GM21367 (cell line): ENCODE results near the gene KHDC3L.
"Not testable (repeated sequence)": the region's sequence is repeated elsewhere in the genome, so short reads cannot be mapped to it uniquely, and the experiment has no call there.

Experiments
- ATAC-seq: cut with Tn5 transposase; IDR thresholded peaks from one replicate; pipeline ENCODE4 v1.9.1; 2021; ENCODE audit not compliant: unreplicated experiment

KHDC3L gene

DNA sequence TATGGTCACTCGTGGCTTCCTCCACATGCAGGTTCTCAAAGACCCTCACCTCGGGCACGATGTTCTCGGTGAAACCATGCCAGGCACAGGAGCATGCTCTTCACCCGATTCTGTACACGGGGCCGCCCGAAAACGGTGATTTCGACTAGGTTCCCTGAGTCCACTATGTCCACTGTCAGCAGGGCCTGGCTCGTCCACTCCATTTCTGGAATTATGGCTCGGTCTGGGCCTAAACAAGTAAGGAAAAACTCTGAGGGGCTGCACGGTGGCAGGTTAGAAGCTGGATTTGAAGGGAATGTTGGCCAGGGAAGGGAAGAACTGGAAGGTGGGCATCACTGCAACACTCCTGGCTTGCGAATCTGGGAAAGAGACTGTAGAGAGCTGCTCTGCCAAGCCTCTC is 6.7 kb downstream of the KHDC3L start:
- ATAC-seq: no peak

DNA sequence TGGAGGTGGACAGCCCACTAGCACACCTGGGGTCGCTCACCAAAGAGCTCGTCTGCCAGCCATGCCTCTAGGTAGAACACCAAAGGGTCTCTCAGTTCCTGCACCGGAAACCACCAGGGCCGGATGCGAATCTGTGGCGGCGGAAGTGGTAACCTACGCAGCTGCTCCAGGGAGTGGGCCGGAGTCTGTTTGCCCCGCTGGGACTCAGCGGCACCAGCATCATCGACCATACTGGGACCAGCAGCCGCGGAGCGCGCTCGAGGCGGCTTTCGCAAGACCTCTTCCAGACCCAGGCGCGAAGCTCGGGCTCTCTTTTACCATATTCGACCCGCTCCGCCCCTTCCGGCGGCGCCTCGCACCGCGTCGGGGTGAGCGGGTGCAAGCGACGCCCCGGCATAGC is 7.1 kb downstream of the KHDC3L start, which contains the start of gene OOEP:
Gene OOEP (minus strand): TSS at position 335 of the 400 bp plus-strand sequence. CDS start 105 bp downstream, at position 230.
- ATAC-seq: no peak

DNA sequence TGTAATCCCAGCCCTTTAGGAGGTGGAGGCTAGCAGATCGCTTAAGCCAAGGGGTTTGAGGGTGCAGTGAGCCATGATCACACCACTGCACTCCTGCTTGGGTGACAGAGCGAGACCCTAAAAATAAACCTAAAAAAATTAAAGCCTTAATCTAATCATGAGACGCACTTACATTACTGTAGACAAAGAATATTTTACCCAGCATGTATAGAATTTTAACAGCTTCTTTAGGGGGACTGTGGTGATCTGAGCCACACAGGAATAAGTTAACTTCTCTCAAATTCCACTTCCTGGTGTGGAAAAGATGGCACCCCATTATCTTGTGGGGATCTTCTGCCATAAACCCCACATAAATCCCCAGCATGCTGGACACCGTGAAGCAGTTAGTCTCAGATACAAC is 9.5 kb downstream of the KHDC3L start:
- no peak for ATAC-seq

DNA sequence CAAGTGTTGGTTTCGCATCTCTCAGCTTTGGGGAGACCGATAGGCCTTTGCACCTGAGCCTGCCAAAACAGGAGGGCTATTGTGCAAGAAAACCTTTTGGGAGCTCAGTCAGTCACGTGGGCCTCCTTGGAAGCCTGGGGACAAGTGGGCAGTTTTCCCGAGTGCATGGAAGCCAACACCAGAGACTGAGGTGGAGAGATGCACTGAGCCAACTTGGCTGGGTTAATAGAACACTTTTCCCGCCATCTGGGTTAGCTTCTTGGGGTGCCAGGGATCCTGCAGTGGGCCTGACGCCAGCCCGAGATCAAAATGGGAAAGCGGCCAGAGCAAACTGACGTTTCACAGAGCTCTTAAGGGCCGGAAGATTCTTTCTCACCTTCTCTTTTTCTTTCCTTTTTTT is 10.1 kb downstream of the KHDC3L start:
- no peak for ATAC-seq

- ATAC-seq: no peak
Observed at GRCh38 chr6:73375216-73375615, 12.8 kb downstream of the KHDC3L start.

DNA sequence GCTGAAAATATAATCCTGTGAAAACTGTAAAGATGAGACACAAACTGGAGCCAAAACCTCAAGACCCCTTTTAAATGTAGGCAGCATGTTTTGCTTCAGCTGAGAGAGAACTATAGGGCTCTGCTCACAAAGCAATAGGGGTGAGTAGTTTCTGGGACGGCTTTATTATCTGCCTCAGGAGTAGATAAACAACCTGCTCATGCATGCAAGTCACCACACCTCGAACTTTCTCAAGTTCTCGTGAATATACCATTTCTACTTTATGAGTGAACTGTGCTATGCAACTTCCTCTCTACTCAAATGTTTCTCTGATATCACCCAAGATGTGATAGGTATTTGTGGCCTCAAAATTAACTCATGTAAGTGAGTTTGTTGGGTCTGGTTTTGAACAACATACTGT is 14.8 kb downstream of the KHDC3L start:
- no peak for ATAC-seq

DNA sequence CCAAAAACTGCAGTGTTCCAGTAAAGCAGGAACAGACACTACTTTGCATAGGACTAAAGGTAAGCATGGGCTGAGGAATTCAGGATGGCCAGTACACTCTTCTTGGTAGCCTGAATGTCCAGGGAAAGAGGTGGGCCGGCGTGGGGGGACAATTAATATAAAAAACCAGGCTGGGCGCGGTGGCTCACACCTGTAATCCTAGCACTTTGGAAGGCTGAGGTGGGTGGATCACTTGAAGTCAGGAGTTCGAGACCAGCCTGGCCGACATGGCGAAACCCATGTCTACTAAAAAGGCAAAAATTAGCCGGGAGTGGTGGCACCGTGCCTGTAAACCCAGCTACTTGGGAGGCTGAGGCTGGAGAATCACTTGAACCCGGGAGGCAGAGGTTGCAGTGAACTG is 19.1 kb downstream of the KHDC3L start:
- ATAC-seq: not testable (repeated sequence)

DNA sequence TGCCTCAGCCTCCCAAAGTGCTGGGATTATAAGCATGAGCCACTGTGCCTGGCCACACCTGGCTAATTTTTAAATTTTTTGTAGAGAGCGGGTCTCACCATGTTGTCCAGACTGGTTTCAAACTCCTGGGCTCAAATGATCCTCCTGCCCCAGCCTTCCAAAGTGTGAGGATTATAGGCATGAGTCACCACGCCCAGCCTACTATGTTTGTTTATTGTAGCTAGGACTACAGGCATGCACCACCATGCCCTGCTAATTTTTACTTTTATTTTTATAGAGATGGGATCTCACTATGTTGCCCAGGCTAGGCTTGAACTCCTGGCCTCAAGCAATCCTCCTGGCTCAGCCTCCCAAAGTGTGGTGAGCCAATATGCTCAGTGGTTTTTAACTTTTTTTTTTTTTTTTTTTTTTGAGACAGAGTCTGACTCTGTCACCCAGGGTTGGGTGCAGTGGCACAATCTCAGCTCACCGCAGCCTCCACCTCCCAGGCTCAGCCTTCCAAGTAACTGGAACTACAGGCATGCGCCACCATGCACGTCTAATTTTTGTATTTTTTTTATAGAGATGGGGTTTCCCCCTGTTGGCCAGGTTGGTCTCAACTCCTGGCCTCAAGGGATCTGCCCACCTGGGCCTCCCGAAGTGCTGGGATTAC is 20.1 kb downstream of the KHDC3L start:
- no peak for ATAC-seq

- peak; percentile 10 for ATAC-seq
Observed at GRCh38 chr6:73388433-73388799, 26.0 kb downstream of the KHDC3L start.

DNA sequence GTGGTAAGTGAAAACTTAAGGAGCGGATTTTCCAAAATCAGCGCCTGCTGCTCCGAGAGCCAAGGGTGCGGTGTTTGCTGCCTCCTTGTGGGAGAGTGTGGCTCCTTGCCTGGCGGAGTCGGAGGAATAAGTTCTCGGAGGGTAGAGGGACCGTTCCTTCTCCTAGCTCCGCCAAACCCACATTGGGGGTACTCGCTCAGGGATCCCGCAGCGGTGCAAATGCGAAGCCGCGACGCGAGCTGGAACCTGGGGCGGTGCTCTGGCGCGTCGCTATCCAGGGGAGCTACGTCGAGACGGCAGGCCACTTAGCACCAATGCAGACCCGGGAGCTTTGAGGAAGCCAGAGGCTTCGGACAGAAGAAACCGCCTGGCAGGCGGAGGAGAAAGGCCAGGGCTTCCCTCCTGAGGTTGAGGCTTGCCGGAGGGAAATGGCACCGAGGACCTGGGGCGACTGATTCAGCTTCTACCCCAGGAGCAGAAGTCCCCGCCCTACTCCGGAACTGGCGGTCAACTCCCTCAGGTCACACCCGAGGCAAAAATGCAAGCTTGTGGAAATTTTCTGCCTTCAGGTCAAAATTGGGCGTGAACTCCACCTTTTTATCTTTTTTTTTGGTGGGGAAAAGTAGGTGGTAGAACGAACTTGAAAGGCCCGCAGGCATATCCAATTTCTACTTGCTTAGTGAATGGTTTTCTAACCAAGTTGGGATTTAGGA is 26.5 kb downstream of the KHDC3L start:
- peak; percentile 82 for ATAC-seq

DNA sequence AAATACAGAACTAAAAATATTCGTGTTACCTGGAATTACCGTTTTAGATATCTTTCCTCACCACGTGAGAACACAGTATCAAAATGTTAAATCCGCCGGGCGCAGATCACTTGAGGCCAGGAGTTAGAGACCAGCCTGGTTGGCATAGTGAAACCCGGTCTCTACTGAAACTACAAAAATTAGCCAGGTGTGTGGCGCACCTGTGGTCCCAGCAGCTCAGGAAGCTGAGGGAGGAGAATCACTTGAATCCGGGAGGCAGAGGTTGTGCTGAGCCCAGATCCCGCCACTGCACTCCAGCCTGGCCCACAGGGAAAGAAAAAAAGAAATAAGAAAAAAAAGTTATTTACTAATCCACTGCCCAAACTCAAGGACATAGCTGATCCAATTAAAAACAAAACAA is 27.4 kb downstream of the KHDC3L start:
- ATAC-seq: no peak

GRCh38 chr6:73391675-73392074 is 29.2 kb downstream of the KHDC3L start:
- no peak for ATAC-seq

DNA sequence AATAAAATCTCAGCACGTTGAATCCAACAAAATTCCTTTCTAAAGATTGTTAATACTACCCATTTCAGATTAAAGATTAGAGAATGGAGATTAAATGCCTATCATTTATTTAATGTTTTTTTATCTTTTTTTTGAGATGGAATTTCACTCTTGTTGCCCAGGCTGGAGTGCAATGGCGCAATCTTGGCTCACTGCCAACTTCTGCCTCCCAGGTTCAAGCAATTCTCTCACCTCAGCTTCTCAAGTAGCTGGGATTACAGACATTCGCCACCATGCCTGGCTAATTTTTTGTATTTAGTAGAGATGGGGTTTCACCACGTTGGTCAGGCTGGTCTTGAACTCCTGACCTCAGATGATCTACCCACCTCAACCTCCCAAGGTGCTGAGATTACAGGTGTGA is 29.7 kb downstream of the KHDC3L start:
- ATAC-seq: not testable (repeated sequence)

GRCh38 chr6:73393278-73393677 is 30.8 kb downstream of the KHDC3L start:
- no peak for ATAC-seq

- no peak for ATAC-seq
Observed at GRCh38 chr6:73394577-73395354, 32.3 kb downstream of the KHDC3L start, which contains the start of gene DDX43. Gene DDX43, plus strand, starts transcription at chr6:73394828. Its CDS starts 78 bp downstream, at chr6:73394906.

DNA sequence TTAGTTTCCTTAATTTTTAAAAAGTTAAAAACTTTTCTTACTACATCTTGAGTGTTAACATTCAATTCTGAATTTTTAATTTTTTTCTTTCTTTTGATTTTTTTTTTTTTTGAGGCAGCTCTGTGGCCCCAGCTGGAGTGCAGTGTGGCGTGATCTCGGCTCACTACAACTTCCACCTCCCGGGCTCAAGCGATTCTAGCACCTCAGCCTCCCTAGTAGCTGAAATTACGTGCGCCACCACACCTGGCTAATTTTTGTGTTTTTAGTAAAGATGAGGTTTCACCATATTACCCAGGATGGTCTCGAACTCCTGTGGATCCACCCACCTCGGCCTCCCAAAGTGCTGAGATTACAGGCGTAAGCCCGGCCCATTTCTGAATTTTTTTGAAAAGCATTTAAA is 33.4 kb downstream of the KHDC3L start:
- ATAC-seq: no peak

DNA sequence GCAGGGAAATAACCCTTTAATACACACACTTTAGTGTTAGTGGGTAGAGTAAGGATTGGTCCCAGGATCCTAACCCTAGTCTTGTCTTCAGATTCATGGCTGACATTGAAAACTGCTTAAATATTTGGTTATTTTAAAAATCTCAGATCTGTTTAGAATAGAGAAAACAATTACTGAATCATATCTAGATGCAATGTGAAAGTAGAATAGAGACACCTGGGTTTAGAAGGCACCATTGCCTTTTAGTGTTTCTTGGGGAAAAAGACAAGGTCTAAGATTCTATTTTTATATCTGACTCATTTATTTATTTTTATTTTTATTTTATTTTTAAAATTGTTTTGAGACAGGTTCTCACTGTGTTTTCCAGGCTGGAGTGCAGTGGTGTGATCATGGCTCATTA is 38.2 kb downstream of the KHDC3L start:
- no peak for ATAC-seq

- no peak for ATAC-seq
Observed at GRCh38 chr6:73409395-73409794, 46.9 kb downstream of the KHDC3L start.

DNA sequence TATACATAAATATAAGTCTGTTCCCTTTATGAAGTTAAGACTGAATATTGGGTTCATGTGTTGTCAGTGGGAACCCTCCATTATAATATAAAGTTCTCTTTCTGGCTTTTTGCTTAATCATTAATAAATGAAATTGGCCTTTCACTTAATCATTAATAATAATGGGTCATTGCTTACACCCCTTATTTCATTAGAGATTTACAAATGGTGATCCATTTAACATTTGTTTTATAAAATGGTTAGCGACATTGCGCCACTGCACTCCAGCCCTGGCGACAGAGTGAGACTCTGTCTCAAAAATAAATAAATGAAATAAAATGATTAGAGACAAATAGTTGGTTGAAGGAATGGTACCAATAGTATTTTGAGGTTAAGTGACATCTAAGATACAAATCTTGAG is 50.6 kb downstream of the KHDC3L start:
- ATAC-seq: no peak
